ENCODE data around the gene VAC14.

The VAC14 gene

DNA sequence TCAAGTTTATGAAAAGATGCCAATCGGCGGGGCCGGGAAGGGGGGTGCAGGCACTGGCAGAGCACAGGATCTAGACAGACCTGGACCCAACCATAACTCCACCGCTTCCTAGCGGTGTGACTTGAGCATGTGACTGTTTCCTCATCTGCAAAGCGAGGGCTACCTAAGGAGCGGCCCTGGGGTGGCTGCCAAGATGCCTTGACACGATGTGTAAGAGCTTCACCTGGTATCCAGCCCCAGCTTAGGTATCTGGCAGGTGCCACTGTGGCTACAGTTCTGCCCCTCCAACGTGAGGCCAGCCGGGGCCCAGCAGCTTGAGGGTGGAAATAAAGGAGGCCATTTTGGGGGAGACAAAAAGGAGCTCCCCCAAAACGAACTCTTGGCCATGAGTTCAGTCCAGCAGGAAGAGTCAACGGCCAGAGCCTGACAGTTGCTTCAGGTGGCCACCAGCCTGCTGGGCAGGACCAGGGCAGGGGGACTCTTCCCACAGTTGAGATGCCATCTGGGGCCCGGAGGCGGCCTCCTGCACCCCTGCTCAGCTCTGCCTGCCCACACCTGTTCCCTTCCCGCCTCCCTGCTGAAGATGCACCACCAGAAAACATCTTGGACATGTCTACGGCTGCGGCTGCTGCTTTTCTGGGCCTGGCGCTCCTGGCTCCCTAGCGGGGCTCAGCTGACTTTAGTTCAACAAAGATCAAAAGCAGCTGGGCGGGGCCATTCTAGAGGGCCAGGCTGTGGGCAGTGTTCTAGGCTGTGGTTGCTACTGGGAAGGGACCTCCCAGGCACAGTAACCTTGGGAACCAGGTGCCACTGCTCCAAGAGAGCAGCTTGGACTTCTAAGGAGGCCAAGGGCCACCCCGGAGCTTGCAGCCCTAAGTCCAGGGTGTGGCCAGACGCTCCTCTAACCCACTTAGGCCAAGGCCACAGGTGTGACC, 111.7 kb downstream of the VAC14 start:
- DNase-seq: no peak

DNA sequence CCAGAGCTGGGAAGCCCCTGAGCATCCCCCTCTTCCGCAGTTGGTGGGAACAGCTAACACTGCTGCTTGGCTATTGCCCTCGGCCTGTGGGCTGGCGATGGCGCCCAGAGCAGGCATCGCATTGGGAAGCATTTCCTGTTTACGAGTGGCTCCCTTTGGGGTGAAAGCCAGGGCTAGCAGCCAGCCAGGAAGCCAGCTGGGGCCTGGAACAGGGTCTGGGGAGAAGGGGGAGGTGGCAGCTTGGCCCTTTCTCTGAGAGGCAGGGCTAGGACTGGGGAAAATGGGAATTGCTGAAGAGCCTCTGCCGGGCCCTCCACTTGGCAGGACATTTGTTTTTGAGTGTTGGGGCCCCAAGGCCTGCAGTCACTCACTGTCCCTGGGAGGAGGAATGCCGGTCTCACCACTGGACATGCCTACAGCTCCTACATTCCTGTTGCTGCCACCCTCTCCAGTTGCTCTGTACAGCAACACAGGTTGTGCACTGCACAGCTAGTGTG, 112.7 kb downstream of the VAC14 start:
- no peak for DNase-seq

DNA sequence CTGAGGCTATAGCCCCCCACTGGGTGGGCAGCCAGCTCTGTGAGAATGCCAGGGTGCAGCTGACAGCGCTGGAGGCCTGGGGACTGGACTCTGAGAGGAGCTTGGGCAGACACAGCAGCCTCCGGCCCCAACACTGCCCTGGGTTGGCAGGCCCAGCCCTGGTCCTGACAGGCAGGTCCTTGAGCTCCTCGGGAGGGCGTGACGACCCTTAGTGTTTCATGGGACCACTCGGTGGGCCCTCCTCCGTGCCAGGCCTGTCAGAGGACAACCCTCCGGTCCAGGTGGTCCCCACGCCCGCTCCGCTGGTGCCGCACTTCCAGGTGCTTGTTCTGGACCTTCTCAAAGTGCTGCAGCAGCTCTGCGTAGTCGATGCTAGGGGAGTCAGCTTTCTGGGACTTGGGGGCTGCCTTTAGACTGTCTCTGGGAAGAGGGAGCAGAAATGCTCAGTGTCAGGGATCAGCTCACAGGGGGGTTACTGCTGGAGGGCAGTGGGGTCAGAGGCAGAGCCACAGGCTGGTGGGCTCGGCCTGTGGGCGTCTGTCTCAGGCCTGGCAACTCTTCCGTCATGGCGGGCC, 113.2 kb downstream of the VAC14 start:
- no peak for DNase-seq

DNA sequence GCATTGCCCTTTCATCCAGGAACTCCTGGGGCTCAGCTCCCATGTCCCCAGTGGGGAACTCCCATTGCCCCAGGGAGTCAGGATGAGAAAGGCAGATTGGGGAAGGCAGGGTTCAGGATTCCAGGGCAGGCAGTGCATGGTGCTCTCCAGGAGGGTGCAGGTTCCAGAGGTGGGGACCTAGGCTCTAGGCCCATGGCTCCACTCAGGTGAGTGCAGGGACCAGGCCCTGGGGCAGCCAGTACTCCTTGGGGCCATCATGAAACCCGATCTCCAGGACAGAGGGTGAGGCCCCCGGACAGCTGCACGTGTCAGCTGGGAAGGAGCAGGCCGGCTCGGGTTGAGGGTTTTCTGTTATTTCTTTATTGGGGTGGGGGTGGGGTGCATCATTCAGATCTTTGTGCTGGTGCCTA, 113.9 kb downstream of the VAC14 start:
- no peak for DNase-seq

DNA sequence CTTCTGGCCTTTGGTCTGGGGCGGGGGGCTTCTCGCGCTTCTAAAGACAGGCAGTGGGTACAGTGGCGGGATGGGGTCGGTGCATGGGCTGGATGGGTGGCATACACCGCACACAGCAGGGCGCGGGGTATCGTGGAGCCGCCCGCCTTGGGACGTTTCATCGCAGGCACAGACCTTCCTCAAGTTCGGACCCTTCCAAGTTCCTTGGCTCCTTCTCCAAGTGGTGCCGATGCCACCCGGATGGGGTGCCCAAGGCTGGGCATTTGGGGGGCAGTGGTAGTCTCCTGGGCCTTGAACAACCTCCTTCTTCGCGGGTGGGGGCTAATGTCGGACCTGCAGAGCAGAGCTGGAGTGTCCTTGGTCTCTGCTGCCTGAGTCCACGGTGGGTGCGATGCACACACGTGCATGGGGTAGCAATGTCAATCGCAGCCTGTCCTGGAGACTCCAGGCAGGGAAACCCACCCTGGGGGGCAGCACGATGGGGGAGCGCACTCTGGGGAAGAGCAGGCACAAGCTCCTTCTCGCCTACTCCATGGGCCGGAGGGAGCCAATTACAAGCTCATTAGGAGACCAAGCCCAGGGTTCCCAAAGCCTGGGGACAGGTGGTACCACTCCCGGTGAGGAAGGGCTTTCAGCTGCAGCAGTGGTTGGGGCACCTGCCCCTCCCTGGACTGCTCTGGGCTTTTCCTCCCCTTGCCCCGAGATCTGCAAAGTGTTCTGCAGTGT, 114.4 kb downstream of the VAC14 start:
- no peak for DNase-seq

DNA sequence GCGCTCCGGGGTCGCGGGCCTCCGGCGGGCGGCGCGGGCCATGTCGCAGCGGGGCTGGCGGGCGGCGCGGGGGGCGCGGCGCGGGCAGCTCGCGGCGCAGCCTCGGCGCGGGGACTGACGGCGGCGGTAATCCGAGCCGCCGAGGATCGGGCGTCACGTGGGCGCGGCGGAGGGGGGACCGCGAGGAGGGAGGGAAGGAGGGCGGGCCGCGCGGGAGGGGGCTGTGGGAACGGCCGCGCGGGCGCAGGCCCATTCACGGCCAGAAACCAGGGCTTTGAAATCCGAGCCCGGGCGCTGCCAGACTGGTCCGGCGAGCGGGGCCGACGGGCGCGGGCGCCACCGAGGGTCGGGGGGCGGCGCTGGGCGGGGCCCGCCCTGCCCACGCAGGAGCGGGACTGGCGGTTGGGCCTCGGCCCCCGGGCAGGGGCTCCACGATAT, 115.0 kb downstream of the VAC14 start, which contains the start of gene MTSS2:
Gene MTSS2 (minus strand): TSS at position 116 of the 438 bp plus-strand sequence. CDS start 262 bp downstream, outside the sequence.
- peak; percentile 54 for DNase-seq

DNA sequence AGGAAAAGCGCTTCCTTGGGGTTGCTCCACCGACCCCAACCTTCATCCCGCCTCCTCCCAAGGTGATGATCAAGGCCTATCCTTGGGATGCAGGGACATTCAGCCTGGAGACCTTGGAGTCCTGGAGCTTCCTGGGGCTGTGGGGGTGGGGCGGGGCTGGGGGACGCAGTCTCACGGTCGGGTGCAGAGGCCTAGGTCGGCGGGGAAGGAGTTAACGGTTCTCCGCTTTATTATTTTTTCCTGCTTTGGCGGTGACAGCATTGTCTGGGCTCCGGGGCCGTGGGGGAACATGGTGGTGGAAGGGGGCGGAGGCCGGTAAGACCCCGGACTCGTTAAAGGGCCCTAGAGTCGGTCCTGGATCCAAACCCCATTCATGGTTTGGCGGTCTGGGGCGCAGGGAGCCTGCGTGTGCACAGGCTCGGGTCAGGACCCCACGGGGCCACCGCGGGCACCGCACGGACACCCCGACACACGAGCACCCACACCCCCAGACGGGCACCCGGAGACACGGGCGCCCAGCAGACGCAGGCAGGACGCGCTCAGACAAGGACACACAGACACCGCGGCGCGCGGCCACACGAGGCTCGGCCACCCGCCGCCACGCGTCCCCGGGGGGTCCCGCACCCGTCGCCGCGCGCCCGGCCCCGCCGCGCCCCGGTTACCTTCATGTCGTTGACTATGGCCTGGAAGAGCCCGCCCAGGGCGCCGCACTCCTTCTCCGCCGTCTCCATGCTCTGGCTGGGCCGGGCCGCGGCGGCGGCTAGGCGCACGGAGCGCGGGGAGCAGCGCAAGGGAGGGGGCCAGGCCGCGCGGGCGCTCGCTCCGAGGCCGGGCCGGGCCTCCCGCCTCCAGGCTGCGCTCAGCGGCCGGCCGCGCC, 115.7 kb downstream of the VAC14 start:
- no peak for DNase-seq

DNA sequence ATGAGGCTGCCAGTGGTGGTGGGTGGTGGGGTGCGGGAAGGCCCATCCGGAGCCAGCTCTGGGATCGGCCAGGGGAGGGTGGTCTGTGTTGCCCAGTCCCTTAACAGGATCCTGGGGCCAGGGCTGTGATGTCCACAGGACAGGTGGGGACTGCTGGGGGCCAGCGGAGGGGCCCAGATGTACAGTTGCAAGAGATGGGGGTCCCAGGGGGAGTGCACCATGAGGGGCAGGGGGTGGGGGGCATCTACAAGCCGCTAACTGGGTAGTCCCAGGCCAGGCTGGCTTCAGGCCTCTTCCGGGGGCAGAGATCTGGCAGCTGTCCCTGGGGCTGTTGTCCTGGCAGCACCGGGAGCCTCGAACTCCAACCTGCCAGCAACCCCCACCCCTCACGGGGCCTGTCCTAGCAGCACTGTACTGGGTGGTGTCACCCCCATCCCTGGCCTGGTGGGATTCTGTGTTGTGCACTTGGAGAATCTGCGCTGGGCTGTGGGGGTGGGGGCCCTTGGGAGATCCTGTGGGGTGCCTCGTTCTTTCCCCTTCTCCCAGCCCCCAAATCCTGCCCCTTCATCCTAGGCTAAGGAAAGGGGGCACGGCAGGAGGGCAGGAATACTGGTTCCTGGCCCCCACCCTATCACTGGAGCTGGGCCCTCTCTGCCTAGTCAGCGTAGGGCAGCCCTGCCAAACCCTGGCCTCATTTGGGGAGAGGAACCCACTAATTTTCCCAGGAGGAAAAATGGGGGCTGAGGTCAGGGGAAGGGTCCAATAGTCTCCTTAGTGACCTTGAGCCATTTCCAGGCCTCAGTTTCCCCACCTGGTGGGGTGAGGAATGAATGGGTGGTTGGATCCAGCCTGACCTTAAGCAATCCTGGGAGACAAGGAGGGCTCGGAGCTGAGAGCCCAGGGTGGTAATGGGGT, 116.6 kb downstream of the VAC14 start:
- no peak for DNase-seq

DNA sequence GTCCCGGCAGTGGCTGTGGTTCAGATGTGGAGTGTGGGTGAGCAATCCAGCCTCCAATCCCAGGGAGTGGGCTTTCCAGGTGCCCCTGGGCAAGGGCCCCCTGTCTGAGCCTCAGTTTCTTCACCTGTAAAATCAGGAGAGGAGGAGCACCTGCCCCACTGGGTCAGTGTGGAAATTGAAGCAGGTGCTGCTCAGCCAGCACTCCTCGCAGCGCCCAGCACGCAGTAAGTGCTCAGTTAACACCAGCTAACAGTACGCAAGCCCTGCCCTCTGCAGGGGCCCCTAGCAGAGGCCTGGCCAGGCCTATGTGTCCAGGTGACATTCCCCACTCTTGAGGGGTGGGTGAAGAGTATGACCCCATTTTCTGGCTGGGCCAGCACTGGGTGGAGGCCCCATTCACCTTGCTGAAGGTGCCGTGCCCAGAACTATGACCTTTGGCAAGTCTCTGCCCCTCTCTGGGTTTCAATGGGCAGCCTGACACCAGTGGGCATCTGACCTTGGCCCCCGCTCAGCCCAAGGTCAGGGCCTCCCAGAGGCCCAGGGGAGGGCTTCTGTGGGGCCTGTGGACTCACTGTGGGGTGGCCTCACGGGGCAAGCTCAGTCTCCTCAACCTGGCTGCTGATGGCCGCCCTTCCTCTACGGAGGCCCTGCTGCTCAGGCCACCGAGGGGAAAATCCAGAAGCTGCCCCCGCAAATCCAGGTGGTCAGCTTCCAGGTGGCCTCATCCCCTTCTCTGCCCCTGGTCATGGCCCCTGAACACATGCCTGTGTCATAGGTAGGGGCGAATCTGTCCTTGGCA, 117.6 kb downstream of the VAC14 start:
- no peak for DNase-seq

DNA sequence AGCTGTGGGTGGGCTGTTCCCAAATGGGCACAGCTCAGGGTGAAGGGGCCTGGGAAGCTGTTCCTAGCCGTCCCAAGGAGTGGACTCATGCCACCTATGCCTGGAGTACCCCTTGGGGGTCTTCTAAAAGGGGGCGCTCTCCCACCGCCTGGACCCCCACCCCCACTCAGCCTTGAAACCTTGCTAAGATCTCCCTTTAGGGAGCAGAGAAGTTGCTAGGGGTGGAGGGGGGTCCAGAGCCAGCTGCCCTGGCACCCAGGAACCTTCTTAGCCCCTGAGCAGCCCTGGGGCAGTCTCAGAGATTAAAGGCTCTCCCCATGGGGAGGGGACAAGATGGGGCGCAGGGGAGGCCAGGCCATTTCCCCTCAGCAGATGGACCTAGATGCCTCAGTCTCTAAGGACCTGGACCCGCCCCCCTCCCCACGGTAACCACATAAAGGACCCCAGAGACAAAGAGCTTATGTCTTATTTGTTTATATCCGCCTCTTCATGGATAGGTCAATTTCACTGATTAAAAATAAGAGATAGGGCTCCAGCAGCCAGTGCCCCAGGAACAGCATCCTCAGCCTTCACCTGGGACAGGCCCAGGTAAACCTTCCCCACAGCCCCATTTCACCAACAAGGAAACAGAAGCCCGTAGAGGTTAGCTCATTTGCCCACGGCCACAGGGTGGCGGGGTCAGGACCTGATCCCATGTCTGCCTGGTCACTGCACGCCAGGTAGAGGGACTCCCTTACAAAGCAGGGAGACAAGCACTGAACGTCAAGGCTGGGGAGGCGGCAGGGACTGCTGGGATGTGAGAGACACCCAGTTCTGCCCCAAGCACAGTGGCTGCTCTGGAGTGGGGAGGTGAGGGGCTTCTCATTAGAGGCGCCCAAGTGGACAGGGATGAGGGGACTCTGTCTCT, 118.5 kb downstream of the VAC14 start:
- DNase-seq: no peak

DNA sequence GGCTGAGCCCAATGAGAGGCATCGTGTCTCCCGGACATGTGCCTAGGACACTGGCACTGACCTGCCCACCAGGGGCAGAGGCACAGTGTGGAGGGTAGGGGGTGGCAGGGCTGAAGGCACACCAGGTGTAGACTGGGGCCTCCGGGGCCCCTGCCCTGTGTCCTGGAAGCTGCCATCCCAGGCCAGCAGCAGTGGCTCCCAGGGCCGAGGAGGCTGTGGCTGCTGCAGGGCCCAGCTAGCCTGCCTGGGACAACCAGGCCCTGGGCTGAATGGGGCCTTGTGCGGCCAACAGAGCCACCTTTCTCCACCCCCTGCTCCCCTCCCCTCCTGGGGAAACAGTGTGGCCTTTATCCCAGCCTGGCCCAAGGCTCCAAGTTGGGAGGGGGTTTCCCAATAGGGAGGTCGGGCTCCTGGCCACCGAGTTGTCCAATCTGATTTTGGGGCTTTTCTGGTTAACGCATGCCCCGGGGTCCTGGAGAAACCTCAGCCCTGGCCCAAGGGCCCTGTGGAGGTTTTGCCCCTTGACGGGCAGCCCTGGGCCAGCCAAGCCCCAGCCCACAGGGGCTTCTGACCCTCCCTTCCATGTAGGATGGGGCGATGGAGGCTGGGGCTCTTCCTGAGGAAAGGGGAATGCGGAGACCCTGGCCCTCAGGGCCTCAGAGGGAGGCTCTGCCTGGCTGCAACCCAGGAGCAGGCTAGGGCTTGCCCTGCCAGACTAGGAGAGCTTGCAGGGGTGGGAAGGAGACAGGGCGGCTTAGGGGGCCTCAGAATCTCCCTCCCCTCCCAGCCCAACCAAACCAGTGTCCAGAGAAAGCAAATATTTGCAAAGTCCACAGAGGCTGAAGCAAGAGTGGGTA, 119.3 kb downstream of the VAC14 start:
- DNase-seq: no peak

DNA sequence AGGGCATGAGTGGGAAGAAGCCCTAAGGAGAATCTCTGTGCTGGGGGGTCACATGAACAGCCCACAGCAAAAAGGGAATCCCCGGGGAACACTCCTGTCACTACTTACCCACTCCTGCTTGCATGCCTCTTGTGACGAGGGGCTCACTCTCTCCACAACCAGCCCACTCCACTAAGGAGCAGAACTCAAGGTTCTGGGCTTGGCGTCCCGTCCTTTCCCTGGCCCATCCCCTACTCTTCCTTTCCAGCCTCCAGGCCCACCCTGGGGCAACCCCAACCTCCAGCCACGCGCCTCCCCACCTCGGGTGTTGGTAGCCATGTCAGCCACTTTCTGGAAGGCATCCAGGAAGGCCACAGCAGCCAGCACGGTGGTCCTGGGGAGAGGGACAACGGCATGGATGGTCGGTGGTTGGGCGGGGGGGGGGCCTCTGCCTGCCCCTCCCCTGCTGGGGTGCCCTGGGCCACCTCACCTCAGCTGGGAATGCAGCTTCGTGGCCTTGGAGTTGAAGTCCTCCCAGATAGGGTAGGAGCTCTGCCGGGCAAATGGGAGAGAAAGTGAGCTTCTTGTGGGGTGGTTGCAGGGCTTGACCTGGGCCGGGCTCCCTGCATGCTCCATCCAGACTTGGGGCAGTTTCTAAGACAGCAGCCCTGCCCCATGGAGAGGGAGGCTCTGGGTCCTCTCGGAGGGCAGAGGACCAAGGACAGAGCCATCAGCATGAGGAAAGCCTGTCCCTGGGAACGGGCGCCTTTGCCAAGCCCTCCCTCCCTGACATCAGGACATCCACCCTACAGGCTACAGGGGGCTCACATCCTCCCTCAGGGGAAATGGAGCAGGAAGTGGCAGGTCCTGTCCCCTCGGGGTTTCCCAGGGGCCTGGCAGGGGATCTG, 120.2 kb downstream of the VAC14 start:
- no peak for DNase-seq

DNA sequence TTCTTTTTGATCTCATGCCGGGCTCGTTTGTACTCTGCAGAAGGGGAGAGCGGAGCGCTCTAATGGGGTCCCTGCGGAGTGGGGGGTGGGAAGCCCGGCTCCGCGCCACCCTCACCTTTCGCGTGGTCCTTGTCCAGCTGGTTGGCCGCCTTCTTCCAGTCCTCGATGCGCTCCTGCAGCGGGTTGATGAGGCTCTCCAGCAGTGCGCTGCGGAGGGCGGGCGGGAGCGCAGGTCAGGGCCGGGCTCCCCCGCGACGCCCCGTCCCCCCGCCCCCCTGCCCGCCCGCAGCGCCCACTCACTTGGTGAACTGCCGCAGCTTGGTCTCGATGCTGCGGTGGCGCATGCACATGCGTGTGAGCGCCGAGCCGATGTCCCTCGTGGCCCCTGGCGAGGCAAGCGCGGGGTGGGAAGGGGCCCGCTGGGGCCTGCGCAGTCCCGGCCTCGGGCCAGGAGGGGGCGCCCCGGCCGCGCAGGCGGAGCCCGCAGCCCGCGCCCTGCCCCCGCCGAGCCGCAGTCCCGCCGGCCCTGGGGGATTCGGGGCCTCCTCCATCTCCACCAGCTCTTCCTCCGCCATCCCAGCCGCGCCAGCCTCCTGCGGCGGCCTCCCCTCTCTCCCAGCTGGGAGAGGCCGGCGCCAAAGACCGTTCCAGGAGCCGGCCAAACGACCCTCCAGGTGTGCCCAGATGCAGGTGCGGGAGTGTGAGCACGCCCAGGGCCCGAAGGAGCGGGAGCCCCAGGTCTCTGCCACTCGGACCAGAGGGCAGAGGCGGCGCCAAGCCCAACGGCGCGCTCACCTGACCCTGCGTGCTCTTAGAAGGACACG, 121.1 kb downstream of the VAC14 start:
- DNase-seq: no peak

DNA sequence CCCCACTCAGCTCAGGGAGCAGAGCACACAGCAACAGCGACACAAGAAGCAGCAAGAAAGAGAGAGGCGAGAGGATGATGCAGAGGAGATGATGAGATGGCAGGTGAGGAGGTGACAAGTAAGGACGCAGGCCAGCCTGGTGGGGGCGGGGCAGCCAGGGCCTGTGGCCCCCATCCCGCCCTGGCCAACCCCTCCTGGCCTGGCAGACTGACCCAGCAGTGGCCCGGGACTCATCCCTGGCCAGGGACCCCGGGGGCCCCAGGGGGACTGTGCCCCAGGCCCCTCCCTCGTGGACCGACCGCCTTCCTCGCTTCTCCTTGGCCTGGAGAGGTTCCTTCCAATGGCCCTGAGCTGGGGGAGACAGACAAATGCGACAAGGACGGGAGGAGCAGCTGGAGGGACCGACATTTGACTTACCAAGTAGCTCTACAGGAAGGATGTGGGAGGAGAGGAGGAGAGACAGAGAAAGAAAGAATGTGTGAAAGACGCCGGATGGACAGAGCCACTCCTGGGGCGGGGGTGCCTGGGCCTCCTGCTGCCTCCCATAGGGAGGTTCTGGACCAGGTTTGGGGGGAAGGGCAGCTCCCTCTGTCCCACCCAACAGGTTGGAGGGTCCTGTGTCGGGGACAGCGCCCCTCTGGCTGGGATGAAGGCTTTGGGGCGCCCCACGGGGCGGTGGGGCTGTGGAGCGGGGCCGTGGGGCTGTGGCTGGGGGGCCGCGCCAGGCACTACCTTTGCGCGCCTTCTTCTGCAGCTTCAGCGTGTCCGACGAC, 121.9 kb downstream of the VAC14 start:
- DNase-seq: no peak
